ENCODE data around the gene APOC3. TPM values are rescaled to one million over a fixed set of nuclear protein-coding genes. Genes with fewer than 3 reads are reported as not detected.

Gene APOC3
- total and polyA plus RNA-seq, 2 of the 4 experiments (the other 2 are of a cell fraction): not detected

- no CpG with 5 or more reads among the region's 3 CpGs for WGBS, 2 experiments (ENCODE audit: extremely low coverage in 2 of 2, insufficient read length in 1 of 2)
- H2BK20ac ChIP-seq (ENCODE audit: low read depth, low read length): no peak overlapping the region
These were observed 18.5 kb upstream of the APOC3 start for GRCh38 chr11:116811194-116811593.

More at GRCh38 chr11:116811194-116811593, 18.5 kb upstream of the APOC3 start:
- DNase-seq (no peak), ATAC-seq (ENCODE audit: low read depth) (no peak)
- Histone ChIP-seq H2AK9ac (replicated peaks; ENCODE audit: low read depth, low read length, poor library complexity) (no peak overlapping the region), H3K9me3 (ENCODE audit: control insufficient read depth, insufficient read depth, low read length) (peaks cover 3% of the 10 kb centered on the region), H3K4ac (ENCODE audit: low read depth, low read length) (no peak overlapping the region), H3K27me3 (ENCODE audit: control insufficient read depth, insufficient read depth, low read length) (peaks cover 4% of the 10 kb centered on the region; the same call in 1 of the 2 replicates), H3K4me2 (ENCODE audit: low read depth, low read length) (no peak overlapping the region), H4K91ac (ENCODE audit: insufficient read depth, low read depth, low read length) (no peak overlapping the region), H4K20me1 (ENCODE audit: insufficient read depth, low read length) (no peaks in the 10 kb centered on the region), H2BK15ac (ENCODE audit: low read depth, low read length) (no peak overlapping the region), H3K4me1 (ENCODE audit: control insufficient read depth, insufficient read depth, low read length) (peaks cover 3% of the 10 kb centered on the region; the same call in 1 of the 2 replicates), H2AK5ac (ENCODE audit: low read depth, low read length) (no peak overlapping the region), H2AFZ (replicated peaks; ENCODE audit: low read length, poor library complexity) (no peak overlapping the region), H3K9ac (ENCODE audit: low read depth, low read length) (no peak overlapping the region), H4K8ac (ENCODE audit: low read depth in 2 of 2, low read length in 2 of 2) (no peak overlapping the region), H2BK120ac (ENCODE audit: low read depth, low read length) (no peak overlapping the region), H3K14ac (replicated peaks; ENCODE audit: low read depth, low read length) (no peak overlapping the region), H4K5ac (ENCODE audit: low read depth, low read length) (no peak overlapping the region), H3K4me3 (ENCODE audit: insufficient read depth, low read depth, low read length) (no peak overlapping the region), H3K36me3 (ENCODE audit: control insufficient read depth, insufficient read depth, low read length) (no peaks in the 10 kb centered on the region), H3K79me1 (ENCODE audit: low read depth in 1 of 2, low read length in 2 of 2) (no peaks in the 10 kb centered on the region), H3K9me1 (ENCODE audit: insufficient read depth, low read length) (no peaks in the 10 kb centered on the region), H3K18ac (ENCODE audit: low read depth, low read length) (no peak overlapping the region), H3K56ac (ENCODE audit: extremely low read depth, insufficient read depth, low read length) (no peak overlapping the region), H2BK5ac (ENCODE audit: low read depth, low read length, poor library complexity, severe bottlenecking) (no peak overlapping the region), H3K23ac (ENCODE audit: low read depth, low read length) (no peak overlapping the region), H3K27ac (ENCODE audit: insufficient read depth, low read length) (no peak overlapping the region)
- ChIA-PET POLR2A (ENCODE audit: unreplicated experiment) (no interaction called here), CTCF (no interaction called here)
- in situ Hi-C loops (cut with MboI; ENCODE audit: low sequenced_read_pairs): no loop called here
- intact Hi-C loops (cut with micrococcal nuclease): no loop called here
- no TSS peak for BruUV-seq (replicated peaks)
- no peak for TF ChIP-seq RFX5 (IDR thresholded peaks at IDR 0.05; ENCODE audit: low read depth, low read length)
- TF ChIP-seq CEBPB (IDR thresholded peaks at IDR 0.05; ENCODE audit: low read depth, low read length): no peak
- no peak for TF ChIP-seq MXI1 (IDR thresholded peaks at IDR 0.05; ENCODE audit: borderline replicate concordance, low read depth, low read length)
- no peak for TF ChIP-seq RCOR1 (IDR thresholded peaks at IDR 0.05; ENCODE audit: insufficient replicate concordance, low read length)
- no peak for TF ChIP-seq MAZ (IDR thresholded peaks at IDR 0.05; ENCODE audit: borderline replicate concordance, low read depth, low read length)
- TF ChIP-seq NFE2L2 (IDR thresholded peaks at IDR 0.05; ENCODE audit: low read depth, low read length): no peak
- TF ChIP-seq CTCF (conservative IDR thresholded peaks at IDR 0.05; ENCODE audit: low read depth, low read length): no peak
- no peak for TF ChIP-seq BHLHE40 (IDR thresholded peaks at IDR 0.05; ENCODE audit: low read depth, low read length)
- no peak for TF ChIP-seq CHD1 (IDR thresholded peaks at IDR 0.05; ENCODE audit: low read depth, low read length)
- TF ChIP-seq FOS (IDR thresholded peaks at IDR 0.05; ENCODE audit: low read depth, low read length): no peak
- no peak for TF ChIP-seq RAD21 (IDR thresholded peaks at IDR 0.05; ENCODE audit: low read length)
- TF ChIP-seq POLR2A (IDR thresholded peaks at IDR 0.05; ENCODE audit: low read depth, low read length): no peak
- TF ChIP-seq USF2 (IDR thresholded peaks at IDR 0.05; ENCODE audit: low read depth, low read length): no peak
- TF ChIP-seq ELK1 (IDR thresholded peaks at IDR 0.05; ENCODE audit: borderline replicate concordance, low read depth, low read length): no peak
- TF ChIP-seq SMC3 (IDR thresholded peaks at IDR 0.05; ENCODE audit: low read depth, low read length): no peak
- TF ChIP-seq MAFK (IDR thresholded peaks at IDR 0.05; ENCODE audit: low read depth, low read length): no peak
- dilution Hi-C loops (cut with HindIII; ENCODE audit: low sequenced_read_pairs, unreplicated experiment): no loop called here
